Lower leg skin (tissue), 4 donors: ENCODE data around the gene PLEKHH3. TPM values are rescaled to one million over a fixed set of nuclear protein-coding genes. Genes with fewer than 3 reads are reported as not detected.

ENCODE experiments used
- DNase-seq, 2 donors: peaks; one replicate each; pipeline ENCODE4 v3.0.0-alpha.2; 2019; ENCODE audit warnings: low spot score in 2 of 2
- H3K4me3 ChIP-seq: fragments of 200-600 bp; sonication (generic); 2 replicates; pipeline ENCODE4 v1.5.1; 2017; ENCODE audit warnings: mild to moderate bottlenecking, low read depth; ENCODE audit not compliant: poor library complexity, severe bottlenecking
- POLR2A ChIP-seq, 2 donors: fragments of 450-650 bp; IDR thresholded peaks; one replicate each; pipeline ENCODE4 v1.6.1; 2016 to 2017; ENCODE audit warnings: antibody characterized with exemption in 2 of 2, mild to moderate bottlenecking in 1 of 2, moderate library complexity in 1 of 2
- WGBS, 2 donors: methylation state at CpG; one replicate each; pipeline ENCODE4 v1.1.5; 2018; 5-methylcytosine and 5-hydroxymethylcytosine counted together
- intact Hi-C: fragments of 100-400 bp; cut with DNase I; formaldehyde crosslinking; loops from one replicate; pipeline ENCODE4 v1.15.0; 2023; ENCODE audit warnings: low total_unique reads
- total RNA-seq, 4 donors: library from RNA; depleted of rRNA; stranded (reverse); fragments of >200 nt; gene quantifications; one replicate each; pipeline ENCODE4 v1.1.0, GENCODE V29; 2016
- TF ChIP-seq, protein P1 (sequence below), 3 donors: fragments of 450-650 bp; IDR thresholded peaks; one replicate each; pipeline ENCODE4 v1.5.1; 2016; ENCODE audit warnings: antibody characterized with exemption in 3 of 3, mild to moderate bottlenecking in 3 of 3, moderate library complexity in 2 of 3

The PLEKHH3 gene
- total RNA-seq, 4 donors from 2014 or later: 36.1 to 66.6 (median 44.0) TPM

DNA sequence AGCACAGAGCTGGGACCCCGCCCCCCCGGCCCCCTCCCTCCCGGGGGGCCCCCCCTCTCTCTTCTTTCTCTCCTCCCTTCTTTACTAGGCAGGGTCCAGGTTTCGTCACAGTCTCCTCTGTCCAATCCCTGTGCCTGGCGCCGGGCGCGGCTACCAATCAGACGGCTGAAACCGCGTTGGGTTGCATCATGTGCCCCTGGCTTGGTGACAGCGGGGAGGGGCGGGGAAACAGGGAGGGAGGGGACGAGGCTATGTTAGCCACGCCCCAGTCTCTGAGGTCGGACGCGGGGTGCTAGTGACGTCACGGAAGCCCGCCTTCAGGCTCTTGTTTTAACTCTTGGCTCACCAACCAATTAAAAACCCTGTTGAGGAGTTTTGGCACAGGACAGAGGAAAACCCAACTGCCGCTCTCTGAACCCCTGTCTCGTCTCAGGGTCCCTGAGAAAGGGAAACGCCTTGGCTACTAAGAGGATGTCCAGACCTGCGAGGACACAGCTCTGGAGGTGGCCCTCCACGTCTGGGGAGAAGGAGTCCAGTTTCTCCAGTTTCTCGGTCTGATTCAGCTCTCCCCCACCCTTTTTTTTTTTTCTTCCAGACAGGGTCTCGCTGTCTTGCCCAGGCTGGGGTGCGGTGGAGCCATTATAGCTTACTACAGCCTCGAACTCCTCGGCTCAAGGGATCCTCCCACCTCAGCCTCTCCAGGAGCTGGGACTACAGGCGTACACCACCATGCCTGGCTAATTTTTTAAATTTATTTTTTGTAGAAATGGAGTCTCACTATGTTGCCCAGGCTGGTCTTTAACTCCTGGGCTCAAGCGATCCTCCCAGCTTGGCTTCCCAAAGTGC, 441 bp upstream of the PLEKHH3 start:
- peak overlapping the region; percentile 33 for H3K4me3 ChIP-seq
- DNase-seq: peak; percentile 100
- no peak for TF ChIP-seq POLR2A (IDR thresholded peaks at IDR 0.05)
- TF ChIP-seq, protein P1, sequence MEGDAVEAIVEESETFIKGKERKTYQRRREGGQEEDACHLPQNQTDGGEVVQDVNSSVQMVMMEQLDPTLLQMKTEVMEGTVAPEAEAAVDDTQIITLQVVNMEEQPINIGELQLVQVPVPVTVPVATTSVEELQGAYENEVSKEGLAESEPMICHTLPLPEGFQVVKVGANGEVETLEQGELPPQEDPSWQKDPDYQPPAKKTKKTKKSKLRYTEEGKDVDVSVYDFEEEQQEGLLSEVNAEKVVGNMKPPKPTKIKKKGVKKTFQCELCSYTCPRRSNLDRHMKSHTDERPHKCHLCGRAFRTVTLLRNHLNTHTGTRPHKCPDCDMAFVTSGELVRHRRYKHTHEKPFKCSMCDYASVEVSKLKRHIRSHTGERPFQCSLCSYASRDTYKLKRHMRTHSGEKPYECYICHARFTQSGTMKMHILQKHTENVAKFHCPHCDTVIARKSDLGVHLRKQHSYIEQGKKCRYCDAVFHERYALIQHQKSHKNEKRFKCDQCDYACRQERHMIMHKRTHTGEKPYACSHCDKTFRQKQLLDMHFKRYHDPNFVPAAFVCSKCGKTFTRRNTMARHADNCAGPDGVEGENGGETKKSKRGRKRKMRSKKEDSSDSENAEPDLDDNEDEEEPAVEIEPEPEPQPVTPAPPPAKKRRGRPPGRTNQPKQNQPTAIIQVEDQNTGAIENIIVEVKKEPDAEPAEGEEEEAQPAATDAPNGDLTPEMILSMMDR (IDR thresholded peaks at IDR 0.05): no peak
- intact Hi-C loops: loop anchor here (2.0 kb wide), 1 partner anchor 68 kb away; the partner anchor contains the start of genes RETREG3 and TUBG1
- 1% methylated on average over 30 to 32 of the region's 33 CpGs for WGBS, 2 donors

DNA sequence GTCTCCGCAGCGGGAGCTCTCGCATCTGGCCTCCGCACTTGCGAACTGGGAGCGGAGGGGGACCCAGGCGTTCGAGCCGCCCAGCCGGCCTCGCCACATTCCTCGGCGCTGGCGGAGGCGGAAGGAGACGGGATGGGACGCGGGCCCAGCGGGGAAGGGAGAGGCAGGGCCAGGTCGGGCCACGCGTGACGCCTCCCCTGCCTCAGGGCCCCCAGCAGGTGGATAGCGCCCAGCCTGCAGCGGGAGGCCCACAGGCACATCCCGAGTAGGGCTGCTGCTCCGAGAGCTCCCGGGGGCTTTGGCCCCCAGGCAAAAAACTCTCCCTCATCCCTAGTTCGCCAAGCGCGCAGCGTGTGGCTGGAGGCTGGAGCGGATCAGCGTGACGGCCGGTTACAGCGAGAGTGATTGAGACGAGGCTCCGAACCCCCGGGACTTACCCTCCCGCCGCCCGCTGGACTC, 800 bp downstream of the PLEKHH3 start:
- intact Hi-C loops: loop anchor here (2.0 kb wide), 1 partner anchor 67 kb away; the partner anchor contains the start of genes RETREG3 and TUBG1
- WGBS, 2 donors: 0 to 1% methylated on average over 32 to 39 of the region's 43 CpGs
- TF ChIP-seq, protein P1 (IDR thresholded peaks at IDR 0.05): no peak
- TF ChIP-seq POLR2A (IDR thresholded peaks at IDR 0.05): no peak

DNA sequence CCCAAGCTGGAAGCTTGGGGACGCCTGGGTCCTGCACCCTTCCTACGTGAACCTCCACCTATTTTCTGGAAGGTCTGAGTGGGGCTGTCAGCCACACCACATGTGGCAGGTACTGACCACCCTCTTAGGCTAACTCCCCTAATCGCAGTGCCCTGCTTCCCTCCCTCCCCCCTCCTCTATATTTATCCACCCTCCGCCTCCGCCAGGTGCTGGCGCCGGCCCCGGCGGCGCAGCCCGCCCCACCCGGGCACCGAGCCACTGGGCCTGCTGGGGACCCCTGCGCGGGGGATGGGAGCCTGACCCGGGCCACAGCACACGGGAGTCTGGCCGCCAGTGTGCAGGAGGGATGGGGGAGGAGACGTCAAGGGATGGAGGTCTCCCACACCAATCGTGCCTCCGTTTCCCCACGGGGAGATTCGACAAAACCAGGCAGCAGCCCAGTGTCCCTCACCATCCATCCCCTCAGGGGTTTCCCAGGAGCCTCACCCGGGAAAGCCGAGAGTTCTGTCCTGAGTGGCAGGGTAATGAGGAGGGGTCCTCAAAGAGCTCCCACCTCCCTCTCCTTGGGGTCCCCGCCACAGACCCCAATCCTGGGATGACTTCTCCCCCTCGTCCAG, 1.3 kb downstream of the PLEKHH3 start:
- TF ChIP-seq POLR2A (IDR thresholded peaks at IDR 0.05): no peak
- TF ChIP-seq, protein P1 (IDR thresholded peaks at IDR 0.05): no peak
- H3K4me3 ChIP-seq: peak overlapping the region; percentile 87
- 2% methylated on average over 12 to 24 of the region's 27 CpGs for WGBS, 2 donors
- intact Hi-C loops: no loop called here
- no peak for DNase-seq

More for the DNA sequence above, 800 bp downstream of the PLEKHH3 start:
- peak overlapping the region; percentile 87 for H3K4me3 ChIP-seq
- DNase-seq: peak in 1 of 2 donors; percentile 94

DNA sequence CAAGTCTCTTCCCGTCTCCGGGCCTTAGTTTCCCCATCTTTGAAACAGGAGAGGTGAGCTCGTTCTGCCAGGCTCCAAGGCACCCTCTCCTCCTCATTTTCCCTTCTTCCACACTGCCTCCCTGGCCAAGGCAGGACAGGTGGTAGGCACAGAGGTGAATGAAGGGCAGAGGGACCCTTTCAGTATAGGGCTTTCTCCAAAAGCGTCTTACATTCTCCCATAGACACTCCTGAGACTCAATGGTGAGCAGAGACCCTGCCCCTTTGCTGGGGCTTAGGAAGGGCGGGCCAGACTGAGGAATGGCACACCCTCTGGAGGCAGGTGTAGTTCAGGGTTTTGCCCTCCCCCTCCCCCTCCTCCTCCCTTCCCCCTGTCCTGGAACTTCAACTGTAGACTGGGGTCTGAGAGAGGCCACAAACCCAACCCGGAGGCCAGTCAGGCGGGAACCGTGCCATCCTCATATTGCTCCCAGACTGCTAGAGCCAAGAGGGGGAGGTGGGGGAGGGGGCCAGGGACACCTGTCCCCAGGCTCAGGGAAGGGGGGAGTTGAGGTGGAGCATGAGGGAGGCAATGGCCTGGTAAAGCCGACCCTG, 1.9 kb downstream of the PLEKHH3 start:
- DNase-seq: no peak
- intact Hi-C loops: no loop called here

DNA sequence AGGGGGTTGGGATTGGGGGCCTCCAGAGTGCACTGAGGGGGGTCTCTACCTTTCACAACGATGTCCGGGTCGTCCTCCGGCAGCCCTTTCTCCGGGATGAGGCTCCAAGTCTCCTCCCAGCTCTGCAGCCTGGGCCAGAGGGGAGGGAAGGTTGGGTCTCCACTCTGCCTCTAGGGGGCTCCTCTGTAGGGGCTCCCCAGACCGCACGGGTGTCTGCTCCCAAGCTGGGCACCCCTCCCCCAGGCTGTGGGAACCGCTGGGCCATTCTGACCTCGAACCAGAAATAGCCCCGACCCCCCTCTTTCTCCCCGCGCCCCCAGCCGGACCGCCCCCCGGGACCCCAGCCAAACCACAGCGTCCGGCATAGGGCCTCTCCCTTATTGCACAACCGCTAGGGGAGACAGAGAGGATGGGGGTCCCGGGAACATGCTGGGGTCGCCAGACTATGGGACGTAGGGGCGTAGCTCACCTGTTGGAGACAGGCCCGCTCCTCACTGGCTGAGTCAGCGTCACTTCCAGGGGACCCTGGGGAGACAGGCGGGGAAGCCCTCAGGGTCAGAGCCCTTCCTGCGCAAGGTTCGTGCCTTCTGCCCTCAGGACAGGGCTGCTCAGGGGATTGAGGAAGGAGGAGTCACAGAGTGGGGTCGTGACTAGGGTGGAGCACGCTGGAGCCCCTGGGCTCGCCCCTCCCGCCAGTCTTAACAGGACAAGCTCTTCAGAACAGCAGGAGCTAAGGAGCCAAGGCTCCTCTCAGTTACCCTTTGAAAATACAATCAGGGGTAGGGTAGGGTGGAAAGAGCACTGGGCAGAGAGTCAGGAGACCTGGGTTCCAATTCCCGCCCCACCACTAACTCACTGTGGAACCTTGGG, 2.7 kb downstream of the PLEKHH3 start:
- intact Hi-C loops: no loop called here
- TF ChIP-seq POLR2A (IDR thresholded peaks at IDR 0.05): no peak
- TF ChIP-seq, protein P1 (IDR thresholded peaks at IDR 0.05): no peak
- peak in 1 of 2 donors; percentile 92 for DNase-seq
- 11 to 13% methylated on average over 14 to 18 of the region's 32 CpGs for WGBS, 2 donors
- no peak overlapping the region for H3K4me3 ChIP-seq

More for the DNA sequence above, 1.9 kb downstream of the PLEKHH3 start:
- TF ChIP-seq POLR2A (IDR thresholded peaks at IDR 0.05): no peak
- H3K4me3 ChIP-seq: peak overlapping the region; percentile 87
- 21 to 26% methylated on average over 7 to 9 of the region's 9 CpGs for WGBS, 2 donors
